ENCODE results near the gene SULT1C3. TPM values are rescaled to one million over a fixed set of nuclear protein-coding genes. Genes with fewer than 3 reads are reported as not detected.

The SULT1C3 gene
- polyA plus RNA-seq (2012; ENCODE audit: insufficient read length, low read depth): not detected

GRCh38 chr2:108239786-108240185, at the start of gene SULT1C3:
Gene SULT1C3 (plus strand): TSS chr2:108239968. CDS start chr2:108247195, 7,227 bp downstream.
- TF ChIP-seq FOXP2 (optimal IDR thresholded peaks at IDR 0.05; ENCODE audit: borderline replicate concordance, extremely low read depth, extremely low read length, insufficient read depth) (no peak), TAF1 (IDR thresholded peaks at IDR 0.05; ENCODE audit: borderline replicate concordance, insufficient read depth, low read length) (no peak), POLR2AphosphoS5 (IDR thresholded peaks at IDR 0.05; ENCODE audit: low read depth, low read length) (no peak), REST (IDR thresholded peaks at IDR 0.05; ENCODE audit: insufficient read depth in 1 of 2, low read depth in 2 of 2, low read length in 2 of 2) (no peak), SIN3A (IDR thresholded peaks at IDR 0.05; ENCODE audit: borderline replicate concordance, insufficient read depth, low read length) (no peak)

DNA sequence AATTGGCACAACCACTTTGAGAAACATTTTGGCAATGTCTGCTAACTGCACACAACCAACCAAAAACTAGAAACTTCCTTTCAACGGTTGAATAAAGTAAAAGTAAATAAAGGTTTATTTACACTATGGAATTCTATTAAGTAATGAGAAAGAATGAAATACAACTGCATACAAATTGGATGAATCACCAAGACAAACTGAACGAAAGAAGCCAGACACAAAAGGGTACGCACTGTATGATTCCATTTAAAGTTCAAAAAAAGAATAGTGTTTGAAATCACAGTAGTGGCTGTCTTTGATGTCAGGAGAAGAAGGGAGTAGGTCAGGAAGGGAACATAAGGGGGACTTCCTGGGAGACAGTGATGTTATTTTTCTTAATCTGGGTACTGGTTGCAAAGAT, 46.5 kb upstream of the SULT1C3 start:
- TF ChIP-seq TAF1 (IDR thresholded peaks at IDR 0.05; ENCODE audit: borderline replicate concordance, insufficient read depth, low read length) (no peak), SIN3A (IDR thresholded peaks at IDR 0.05; ENCODE audit: borderline replicate concordance, insufficient read depth, low read length) (no peak), REST (IDR thresholded peaks at IDR 0.05; ENCODE audit: insufficient read depth in 1 of 2, low read depth in 2 of 2, low read length in 2 of 2) (no peak), POLR2AphosphoS5 (IDR thresholded peaks at IDR 0.05; ENCODE audit: low read depth, low read length) (no peak), FOXP2 (optimal IDR thresholded peaks at IDR 0.05; ENCODE audit: borderline replicate concordance, extremely low read depth, extremely low read length, insufficient read depth) (no peak)

- no peak for TF ChIP-seq REST (IDR thresholded peaks at IDR 0.05; ENCODE audit: insufficient read depth in 1 of 2, low read depth in 2 of 2, low read length in 2 of 2)
- TF ChIP-seq TAF1 (IDR thresholded peaks at IDR 0.05; ENCODE audit: borderline replicate concordance, insufficient read depth, low read length): no peak
- no peak for TF ChIP-seq SIN3A (IDR thresholded peaks at IDR 0.05; ENCODE audit: borderline replicate concordance, insufficient read depth, low read length)
- no peak for TF ChIP-seq FOXP2 (optimal IDR thresholded peaks at IDR 0.05; ENCODE audit: borderline replicate concordance, extremely low read depth, extremely low read length, insufficient read depth)
- TF ChIP-seq POLR2AphosphoS5 (IDR thresholded peaks at IDR 0.05; ENCODE audit: low read depth, low read length): no peak
Measured at GRCh38 chr2:108194409-108195132, 45.2 kb upstream of the SULT1C3 start.

- no peak for TF ChIP-seq TAF1 (IDR thresholded peaks at IDR 0.05; ENCODE audit: borderline replicate concordance, insufficient read depth, low read length)
- no peak for TF ChIP-seq SIN3A (IDR thresholded peaks at IDR 0.05; ENCODE audit: borderline replicate concordance, insufficient read depth, low read length)
- no peak for TF ChIP-seq REST (IDR thresholded peaks at IDR 0.05; ENCODE audit: insufficient read depth in 1 of 2, low read depth in 2 of 2, low read length in 2 of 2)
- no peak for TF ChIP-seq POLR2AphosphoS5 (IDR thresholded peaks at IDR 0.05; ENCODE audit: low read depth, low read length)
- TF ChIP-seq FOXP2 (optimal IDR thresholded peaks at IDR 0.05; ENCODE audit: borderline replicate concordance, extremely low read depth, extremely low read length, insufficient read depth): no peak
Measured at GRCh38 chr2:108195133-108195439, 44.7 kb upstream of the SULT1C3 start.
